GM23338 (cell line): ENCODE data around the gene SMYD5.

Source experiments
- EZH2 ChIP-seq: fragments of 200-600 bp; sonication (generic); IDR thresholded peaks from one replicate; pipeline ENCODE4 v1.8.0; 2017; ENCODE audit warnings: antibody characterized with exemption, mild to moderate bottlenecking, low read depth; ENCODE audit not compliant: unreplicated experiment
- EZH2phosphoT487 ChIP-seq: fragments of 200-600 bp; sonication (generic); IDR thresholded peaks from one replicate; pipeline ENCODE4 v1.8.1; 2018; ENCODE audit warnings: antibody characterized with exemption; ENCODE audit not compliant: unreplicated experiment
- JUNB ChIP-seq: IDR thresholded peaks from one replicate; pipeline ENCODE4 v1.6.1; 2016; ENCODE audit warnings: antibody characterized with exemption; ENCODE audit not compliant: unreplicated experiment
- POLR2AphosphoS5 ChIP-seq: IDR thresholded peaks from 2 replicates; pipeline ENCODE4 v1.6.1; 2016; ENCODE audit warnings: antibody characterized with exemption, low read depth
- TF ChIP-seq, protein P1 (sequence below), 2 experiments: fragments of 200-600 bp in 1 of 2; sonication (generic) in 1 of 2; conservative IDR thresholded peaks; 2 replicates each; pipeline versions ENCODE4 v1.5.1 to v1.6.1; 2016 to 2017; ENCODE audit warnings: antibody characterized with exemption in 2 of 2, low read depth in 2 of 2, mild to moderate bottlenecking in 2 of 2, moderate library complexity in 1 of 2

DNA sequence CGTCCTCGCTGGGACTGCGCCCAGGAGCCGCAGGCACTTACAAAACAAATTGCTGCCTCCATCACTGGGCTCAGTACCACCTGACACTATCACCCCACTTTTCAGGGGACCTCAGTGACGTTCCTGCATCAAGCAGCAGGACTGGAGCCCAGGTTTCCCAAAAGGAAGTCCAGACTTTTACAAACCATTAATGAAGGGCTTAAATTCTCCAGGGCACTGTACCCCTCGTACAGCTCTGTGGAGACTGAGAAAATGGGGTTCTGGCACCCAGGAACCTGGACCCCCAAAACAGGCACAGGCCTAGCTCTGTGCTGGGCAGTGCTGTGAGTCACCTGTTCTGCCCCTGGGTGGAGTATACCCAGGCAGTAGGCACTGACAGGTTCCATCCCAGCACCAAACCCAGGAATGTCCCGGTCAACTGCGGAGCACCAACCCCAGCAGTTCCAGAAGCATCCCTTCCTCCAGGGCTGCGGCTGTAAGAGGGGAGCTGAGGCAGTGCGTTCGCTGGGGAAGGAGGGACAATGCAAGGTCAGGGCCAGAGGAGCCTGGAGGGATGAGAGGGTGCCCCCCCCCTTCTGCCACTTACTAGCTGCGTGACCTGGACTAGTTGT is 36.3 kb upstream of the SMYD5 start:
- no peak for TF ChIP-seq EZH2
- TF ChIP-seq, protein P1, sequence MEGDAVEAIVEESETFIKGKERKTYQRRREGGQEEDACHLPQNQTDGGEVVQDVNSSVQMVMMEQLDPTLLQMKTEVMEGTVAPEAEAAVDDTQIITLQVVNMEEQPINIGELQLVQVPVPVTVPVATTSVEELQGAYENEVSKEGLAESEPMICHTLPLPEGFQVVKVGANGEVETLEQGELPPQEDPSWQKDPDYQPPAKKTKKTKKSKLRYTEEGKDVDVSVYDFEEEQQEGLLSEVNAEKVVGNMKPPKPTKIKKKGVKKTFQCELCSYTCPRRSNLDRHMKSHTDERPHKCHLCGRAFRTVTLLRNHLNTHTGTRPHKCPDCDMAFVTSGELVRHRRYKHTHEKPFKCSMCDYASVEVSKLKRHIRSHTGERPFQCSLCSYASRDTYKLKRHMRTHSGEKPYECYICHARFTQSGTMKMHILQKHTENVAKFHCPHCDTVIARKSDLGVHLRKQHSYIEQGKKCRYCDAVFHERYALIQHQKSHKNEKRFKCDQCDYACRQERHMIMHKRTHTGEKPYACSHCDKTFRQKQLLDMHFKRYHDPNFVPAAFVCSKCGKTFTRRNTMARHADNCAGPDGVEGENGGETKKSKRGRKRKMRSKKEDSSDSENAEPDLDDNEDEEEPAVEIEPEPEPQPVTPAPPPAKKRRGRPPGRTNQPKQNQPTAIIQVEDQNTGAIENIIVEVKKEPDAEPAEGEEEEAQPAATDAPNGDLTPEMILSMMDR (conservative IDR thresholded peaks at IDR 0.05; ENCODE audit: low read depth in 2 of 2) = no peak
- TF ChIP-seq POLR2AphosphoS5 = no peak
- no peak for TF ChIP-seq EZH2phosphoT487
- no peak for TF ChIP-seq JUNB
